ENCODE results near the gene SLC6A13. TPM values are rescaled to one million over a fixed set of nuclear protein-coding genes. Genes with fewer than 3 reads are reported as not detected.

SLC6A13 gene
- polyA plus RNA-seq, 1 donor from 2014 or later, result 1.4 TPM

- TF ChIP-seq RAD21 (conservative IDR thresholded peaks at IDR 0.05) (no peak), EZH2 (IDR thresholded peaks at IDR 0.05; ENCODE audit: borderline replicate concordance, insufficient read depth, low read length, poor library complexity, severe bottlenecking) (no peak), MXI1 (conservative IDR thresholded peaks at IDR 0.05; ENCODE audit: poor library complexity, severe bottlenecking) (no peak), EP300 (conservative IDR thresholded peaks at IDR 0.05; ENCODE audit: poor library complexity, severe bottlenecking) (no peak), TAF1 (IDR thresholded peaks at IDR 0.05; ENCODE audit: low read depth) (no peak), REST (IDR thresholded peaks at IDR 0.05; ENCODE audit: borderline replicate concordance) (no peak), POLR2AphosphoS5 (IDR thresholded peaks at IDR 0.05) (no peak), CTCF (IDR thresholded peaks at IDR 0.05; ENCODE audit: poor library complexity, severe bottlenecking) (no peak), SMC3 (conservative IDR thresholded peaks at IDR 0.05; ENCODE audit: poor library complexity) (no peak)
- no peaks in the 10 kb centered on the region for H4K20me1 ChIP-seq (ENCODE audit: insufficient read depth)
- H3K9me2 ChIP-seq (ENCODE audit: insufficient read depth, low read length), result no peaks in the 10 kb centered on the region
- H3K27ac ChIP-seq (ENCODE audit: low read length), result no peak overlapping the region
- no peak overlapping the region for H3K4me3 ChIP-seq (ENCODE audit: low read length)
- no peaks in the 10 kb centered on the region for H3F3A ChIP-seq (ENCODE audit: insufficient read depth, low read length, poor library complexity, severe bottlenecking)
- H3K9ac ChIP-seq (ENCODE audit: low read length), result no peak overlapping the region
- no peaks in the 10 kb centered on the region for H3K27me3 ChIP-seq (ENCODE audit: insufficient read depth, low read depth, low read length)
- no peaks in the 10 kb centered on the region for H3K79me2 ChIP-seq (replicated peaks; ENCODE audit: insufficient read depth, low read length)
- no peaks in the 10 kb centered on the region for H3K36me3 ChIP-seq (ENCODE audit: insufficient read depth, low read length)
- H3K4me2 ChIP-seq (ENCODE audit: low read length), result no peak overlapping the region
- H2AFZ ChIP-seq (ENCODE audit: low read depth, low read length), result no peak overlapping the region
- H3K9me3 ChIP-seq (ENCODE audit: low read length), result no peaks in the 10 kb centered on the region
These were observed 41.6 kb downstream of the SLC6A13 start for GRCh38 chr12:220946-221550.

GRCh38 chr12:220491-220890, 42.1 kb downstream of the SLC6A13 start:
- Histone ChIP-seq H3K27me3 (ENCODE audit: insufficient read depth, low read depth, low read length) (no peaks in the 10 kb centered on the region), H3K79me2 (replicated peaks; ENCODE audit: insufficient read depth, low read length) (no peaks in the 10 kb centered on the region), H3K27ac (ENCODE audit: low read length) (no peak overlapping the region), H3K36me3 (ENCODE audit: insufficient read depth, low read length) (no peaks in the 10 kb centered on the region), H3K9me3 (ENCODE audit: low read length) (no peaks in the 10 kb centered on the region), H3F3A (ENCODE audit: insufficient read depth, low read length, poor library complexity, severe bottlenecking) (no peaks in the 10 kb centered on the region), H3K9me2 (ENCODE audit: insufficient read depth, low read length) (no peaks in the 10 kb centered on the region), H4K20me1 (ENCODE audit: insufficient read depth) (no peaks in the 10 kb centered on the region), H3K4me3 (ENCODE audit: low read length) (no peak overlapping the region), H2AFZ (ENCODE audit: low read depth, low read length) (no peak overlapping the region), H3K4me2 (ENCODE audit: low read length) (no peak overlapping the region), H3K9ac (ENCODE audit: low read length) (no peak overlapping the region)
- TF ChIP-seq REST (IDR thresholded peaks at IDR 0.05; ENCODE audit: borderline replicate concordance), result no peak
- TF ChIP-seq EZH2 (IDR thresholded peaks at IDR 0.05; ENCODE audit: borderline replicate concordance, insufficient read depth, low read length, poor library complexity, severe bottlenecking), result no peak
- TF ChIP-seq EP300 (conservative IDR thresholded peaks at IDR 0.05; ENCODE audit: poor library complexity, severe bottlenecking), result no peak
- TF ChIP-seq SMC3 (conservative IDR thresholded peaks at IDR 0.05; ENCODE audit: poor library complexity), result no peak
- no peak for TF ChIP-seq MXI1 (conservative IDR thresholded peaks at IDR 0.05; ENCODE audit: poor library complexity, severe bottlenecking)
- no peak for TF ChIP-seq POLR2AphosphoS5 (IDR thresholded peaks at IDR 0.05)
- no peak for TF ChIP-seq TAF1 (IDR thresholded peaks at IDR 0.05; ENCODE audit: low read depth)
- no peak for TF ChIP-seq RAD21 (conservative IDR thresholded peaks at IDR 0.05)
- no peak for TF ChIP-seq CTCF (IDR thresholded peaks at IDR 0.05; ENCODE audit: poor library complexity, severe bottlenecking)

Measured in neural cell (in vitro differentiated cells).